ENCODE measurements around the gene ST6GALNAC3.

- no peak for TF ChIP-seq BHLHE40 (IDR thresholded peaks at IDR 0.05; ENCODE audit: borderline replicate concordance)
- TF ChIP-seq L3MBTL2 (conservative IDR thresholded peaks at IDR 0.05): no peak
- no peak for TF ChIP-seq ARNT (IDR thresholded peaks at IDR 0.05)
- no peak for TF ChIP-seq SP1 (IDR thresholded peaks at IDR 0.05)
- TF ChIP-seq ELF4 (IDR thresholded peaks at IDR 0.05): no peak
- TF ChIP-seq FOXK2 (IDR thresholded peaks at IDR 0.05): no peak
Measured at GRCh38 chr1:76571248-76571647, 496.7 kb downstream of the ST6GALNAC3 start.

Measured in HEK293T (cell line).